Spinal cord (tissue), 10 donors: ENCODE data around the gene COL9A3. TPM values are rescaled to one million over a fixed set of nuclear protein-coding genes. Genes with fewer than 3 reads are reported as not detected.

ENCODE experiments used
- DNase-seq, 6 donors: peaks; one replicate each; pipeline versions ENCODE4 v3.0.0 to v3.0.0-alpha.2; 2013 to 2015; ENCODE audit warnings: low spot score in 6 of 6, low read depth in 4 of 6
- H3K27ac ChIP-seq: one replicate; pipeline ENCODE4 v1.5.1; 2013; ENCODE audit warnings: low read depth, low read length, control low read depth
- H3K27me3 ChIP-seq: one replicate; pipeline ENCODE4 v1.6.1; 2013; ENCODE audit warnings: low read length; ENCODE audit not compliant: control insufficient read depth, insufficient read depth
- H3K36me3 ChIP-seq: one replicate; pipeline ENCODE4 v1.6.1; 2013; ENCODE audit warnings: low read length; ENCODE audit not compliant: control insufficient read depth, insufficient read depth
- H3K4me1 ChIP-seq: one replicate; pipeline ENCODE4 v1.6.1; 2013; ENCODE audit warnings: low read length; ENCODE audit not compliant: control insufficient read depth, insufficient read depth
- H3K4me3 ChIP-seq: one replicate; pipeline ENCODE4 v1.5.1; 2013; ENCODE audit warnings: low read depth, low read length, control low read depth
- H3K9me3 ChIP-seq: one replicate; pipeline ENCODE4 v1.6.1; 2013; ENCODE audit warnings: low read length; ENCODE audit not compliant: control insufficient read depth, insufficient read depth
- WGBS: methylation state at CpG from one replicate; pipeline ENCODE4 v1.1.5; 2013; ENCODE audit warnings: missing lambda C conversion rate; ENCODE audit not compliant: insufficient coverage; 5-methylcytosine and 5-hydroxymethylcytosine counted together
- polyA plus RNA-seq, 2 donors: library from polyadenylated mRNA; unstranded; fragments of 120-200 nt; gene quantifications; one replicate each; pipeline ENCODE4 v1.2.1, GENCODE V29; 2013; ENCODE audit not compliant: insufficient read length in 2 of 2
- total RNA-seq, 2 donors: library from RNA; depleted of rRNA in 1 of 2; stranded (reverse); fragments of 120-200 nt in 1 of 2; fragments of >200 nt in 1 of 2; gene quantifications; one replicate each; pipeline versions ENCODE4 v1.2.3 to v1.2.4, GENCODE V29; 2013 to 2014
- donor health status: healthy.

Gene COL9A3
- total and polyA plus RNA-seq, 4 donors: 33.5 to 151 (median 57.4) TPM

DNA sequence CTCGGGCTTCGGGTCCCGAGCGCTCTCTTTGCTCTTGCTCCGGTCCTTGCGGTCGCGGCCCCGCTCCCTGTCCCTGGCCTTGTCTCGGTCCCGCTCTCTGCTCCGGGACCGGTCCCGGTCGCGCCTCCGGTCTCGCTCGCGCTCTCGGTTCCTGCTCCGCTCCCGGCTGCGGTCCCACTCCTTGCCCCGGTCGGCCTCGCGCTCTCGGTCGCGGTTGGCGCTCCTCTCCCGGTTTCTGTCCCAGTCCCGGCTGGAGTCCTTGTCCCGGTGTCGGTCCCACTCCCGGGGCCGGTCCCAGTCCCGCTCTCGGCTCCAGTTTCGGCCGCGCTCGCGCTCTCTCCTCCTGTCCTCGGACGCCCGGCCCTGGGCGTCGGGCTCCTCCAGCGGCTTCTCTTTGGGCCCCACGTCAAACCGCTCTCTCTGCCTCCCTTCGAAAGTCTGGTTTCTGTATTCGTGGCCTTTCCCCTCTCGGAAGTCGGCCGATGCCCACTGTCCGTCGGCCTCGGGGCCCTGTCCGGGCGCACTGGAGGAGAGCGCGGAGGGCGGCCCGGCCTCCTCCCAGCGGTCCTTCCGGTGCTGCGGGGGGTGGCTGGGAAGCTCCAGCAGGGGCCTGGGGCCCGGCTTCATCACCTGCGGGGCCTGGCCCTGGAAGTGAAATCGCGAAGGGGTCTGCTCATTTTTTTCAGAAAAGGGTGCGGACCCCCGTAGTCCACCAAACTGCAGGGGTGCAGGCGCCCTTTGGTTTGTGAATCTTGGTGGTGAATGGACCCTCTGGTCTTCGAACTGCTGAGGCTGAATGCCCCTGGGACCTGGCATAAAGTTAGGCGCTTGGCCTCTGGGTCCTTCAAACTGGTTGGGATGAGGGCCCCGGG is 62.7 kb downstream of the COL9A3 start:
- H3K27me3 ChIP-seq: peaks cover 15% of the 10 kb centered on the region
- no peaks in the 10 kb centered on the region for H3K9me3 ChIP-seq
- WGBS: 41% methylated on average over 80 of the region's 80 CpGs
- peaks cover 16% of the 10 kb centered on the region for H3K4me1 ChIP-seq
- no peak for DNase-seq
- no peak overlapping the region for H3K4me3 ChIP-seq
- H3K36me3 ChIP-seq: peaks cover 46% of the 10 kb centered on the region
- H3K27ac ChIP-seq: no peak overlapping the region

GRCh38 chr20:62880147-62880934 is 63.5 kb downstream of the COL9A3 start:
- Histone ChIP-seq H3K36me3 (peaks cover 48% of the 10 kb centered on the region), H3K9me3 (no peaks in the 10 kb centered on the region), H3K4me1 (peaks cover 16% of the 10 kb centered on the region), H3K4me3 (no peak overlapping the region), H3K27me3 (peaks cover 15% of the 10 kb centered on the region), H3K27ac (no peak overlapping the region)
- WGBS: 88% methylated on average over 34 of the region's 37 CpGs
- DNase-seq: no peak

- Histone ChIP-seq H3K9me3 (no peaks in the 10 kb centered on the region), H3K27ac (no peak overlapping the region), H3K4me3 (no peak overlapping the region), H3K4me1 (peaks cover 8% of the 10 kb centered on the region), H3K27me3 (peaks cover 15% of the 10 kb centered on the region), H3K36me3 (peaks cover 53% of the 10 kb centered on the region)
- no peak for DNase-seq
- WGBS: 93% methylated on average over 41 of the region's 45 CpGs
Observed at GRCh38 chr20:62880935-62881661, 64.2 kb downstream of the COL9A3 start.

DNA sequence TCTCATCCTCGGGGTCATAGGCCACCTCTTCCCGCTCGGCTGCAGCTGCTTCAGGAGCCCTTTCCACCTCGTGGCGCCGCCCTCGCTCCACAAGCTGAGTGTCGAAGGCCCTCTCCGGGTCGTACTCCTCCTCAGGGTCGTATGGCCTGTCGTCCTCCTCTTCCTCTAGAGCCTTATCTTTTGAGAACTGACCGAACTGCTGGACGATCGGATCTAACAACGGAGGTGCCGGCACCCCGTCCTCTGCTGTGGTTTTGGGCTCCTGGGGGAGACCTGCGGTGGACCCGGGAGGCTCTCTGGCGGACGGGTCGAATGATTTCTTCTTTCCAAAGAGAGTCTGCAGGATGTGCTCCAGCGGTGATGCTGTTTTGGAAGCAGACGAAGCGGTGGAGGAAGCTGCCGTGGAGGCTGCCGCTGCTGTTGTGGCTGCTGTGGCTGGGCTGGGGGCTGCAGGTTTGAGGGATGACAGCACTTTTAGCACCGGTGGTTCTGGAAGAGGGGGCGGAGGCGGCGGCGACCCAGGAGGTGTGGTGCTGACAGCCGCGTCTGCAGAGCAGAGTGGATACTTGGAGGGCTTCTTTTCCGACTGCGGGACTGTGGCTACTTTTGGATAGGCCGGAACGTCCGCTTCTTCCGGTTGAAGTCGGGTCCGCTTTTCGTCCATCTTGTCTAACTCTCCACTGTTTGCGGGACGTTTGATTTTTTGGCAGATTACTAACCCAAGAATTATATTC is 65.0 kb downstream of the COL9A3 start:
- Histone ChIP-seq H3K9me3 (no peaks in the 10 kb centered on the region), H3K27me3 (peaks cover 15% of the 10 kb centered on the region), H3K4me1 (peaks cover under 1% of the 10 kb centered on the region), H3K27ac (no peak overlapping the region), H3K36me3 (peaks cover 56% of the 10 kb centered on the region), H3K4me3 (no peak overlapping the region)
- no peak for DNase-seq
- WGBS: 96% methylated on average over 45 of the region's 46 CpGs

DNA sequence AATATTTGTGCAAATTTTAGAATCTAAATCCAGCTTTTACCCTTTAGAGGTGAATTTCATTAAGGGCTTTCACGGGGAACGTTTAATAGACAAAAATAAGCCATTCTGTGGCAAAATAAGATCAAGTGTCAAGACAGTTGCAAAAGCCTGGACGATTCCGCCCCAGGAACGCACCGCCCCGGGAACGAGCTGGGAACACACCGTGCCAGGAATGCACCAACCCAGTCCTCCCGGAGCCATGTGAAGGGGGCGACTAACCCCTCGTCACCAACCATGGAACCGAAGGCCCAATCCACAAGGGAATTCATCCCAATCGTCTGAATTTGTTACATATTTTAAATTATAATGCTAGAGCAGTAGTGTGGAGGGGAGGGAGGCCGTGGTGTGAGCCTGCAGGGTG is 65.6 kb downstream of the COL9A3 start:
- peaks cover 15% of the 10 kb centered on the region for H3K27me3 ChIP-seq
- DNase-seq: no peak
- no peaks in the 10 kb centered on the region for H3K9me3 ChIP-seq
- H3K4me1 ChIP-seq: peaks cover 2% of the 10 kb centered on the region
- WGBS: 95% methylated on average over 9 of the region's 15 CpGs
- H3K4me3 ChIP-seq: no peak overlapping the region
- no peak overlapping the region for H3K27ac ChIP-seq
- H3K36me3 ChIP-seq: peaks cover 54% of the 10 kb centered on the region

DNA sequence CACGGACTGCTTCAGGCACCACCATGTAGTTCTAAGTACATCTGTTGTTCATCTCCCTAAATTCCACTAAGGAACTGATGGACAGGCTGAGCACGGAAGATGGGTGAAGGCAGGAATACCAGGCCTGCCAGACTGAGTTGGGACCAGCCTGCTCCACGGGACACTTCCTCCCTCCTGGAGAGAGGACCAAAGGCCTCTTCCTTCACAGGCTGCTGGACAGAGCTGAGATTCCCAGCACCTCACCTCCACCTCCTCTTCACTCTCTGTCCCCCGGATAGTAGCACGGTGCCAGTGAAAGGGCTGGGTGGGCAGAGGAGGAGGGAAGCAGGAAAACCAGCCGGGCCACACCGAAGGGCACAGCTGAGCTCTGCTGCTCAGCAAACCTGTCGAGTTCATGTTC is 67.7 kb downstream of the COL9A3 start:
- Histone ChIP-seq H3K36me3 (peaks cover 66% of the 10 kb centered on the region), H3K4me1 (peaks cover 7% of the 10 kb centered on the region), H3K4me3 (no peak overlapping the region), H3K27ac (no peak overlapping the region), H3K27me3 (peaks cover 6% of the 10 kb centered on the region), H3K9me3 (no peaks in the 10 kb centered on the region)
- WGBS: 81% methylated on average over 5 of the region's 8 CpGs
- DNase-seq: no peak

- Histone ChIP-seq H3K4me3 (no peak overlapping the region), H3K36me3 (peaks cover 66% of the 10 kb centered on the region), H3K4me1 (peaks cover 7% of the 10 kb centered on the region), H3K27me3 (no peaks in the 10 kb centered on the region), H3K27ac (no peak overlapping the region), H3K9me3 (no peaks in the 10 kb centered on the region)
- peak in 1 of 6 donors; percentile 90 for DNase-seq
- 74% methylated on average over 17 of the region's 20 CpGs for WGBS
Observed at GRCh38 chr20:62885046-62885895, 68.4 kb downstream of the COL9A3 start.

GRCh38 chr20:62885896-62886708 is 69.3 kb downstream of the COL9A3 start:
- WGBS: 86% methylated on average over 23 of the region's 23 CpGs
- DNase-seq: no peak

More at GRCh38 chr20:62885896-62886708, 69.3 kb downstream of the COL9A3 start:
- Histone ChIP-seq H3K4me1 (peaks cover 7% of the 10 kb centered on the region), H3K9me3 (no peaks in the 10 kb centered on the region), H3K4me3 (no peak overlapping the region), H3K36me3 (peaks cover 66% of the 10 kb centered on the region), H3K27ac (no peak overlapping the region), H3K27me3 (no peaks in the 10 kb centered on the region)
